NOMO-1 (cell line): ENCODE data around the gene TMED8.
"Not testable (repeated sequence)": the region's sequence is repeated elsewhere in the genome, so short reads cannot be mapped to it uniquely, and the experiment has no call there.

Source experiments
- DNase-seq, 2 experiments: peaks; one replicate each; lab custom pipeline; 2025; ENCODE audit not compliant: unreplicated experiment in 2 of 2; lab: John Stamatoyannopoulos, UW

The TMED8 gene

DNA sequence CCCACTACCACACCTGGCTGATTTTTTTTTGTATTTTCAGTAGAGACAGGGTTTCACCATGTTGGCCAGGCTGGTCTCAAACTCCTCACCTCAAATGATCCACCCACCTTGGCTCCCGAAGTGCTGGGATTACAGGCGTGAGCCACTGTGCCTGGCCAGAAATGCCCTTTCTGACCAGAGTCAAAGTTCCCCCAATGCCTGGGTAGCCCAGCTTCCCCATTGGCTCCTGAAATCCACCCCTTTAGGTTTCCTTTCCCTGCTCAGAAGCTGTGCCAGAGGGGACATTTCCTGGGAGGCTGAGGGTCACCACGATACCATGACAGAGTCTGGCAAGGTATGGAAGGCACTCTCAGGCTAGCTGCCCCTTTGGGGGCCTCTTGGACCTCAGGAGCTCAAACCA is 52.6 kb downstream of the TMED8 start:
- no peak for DNase-seq

DNA sequence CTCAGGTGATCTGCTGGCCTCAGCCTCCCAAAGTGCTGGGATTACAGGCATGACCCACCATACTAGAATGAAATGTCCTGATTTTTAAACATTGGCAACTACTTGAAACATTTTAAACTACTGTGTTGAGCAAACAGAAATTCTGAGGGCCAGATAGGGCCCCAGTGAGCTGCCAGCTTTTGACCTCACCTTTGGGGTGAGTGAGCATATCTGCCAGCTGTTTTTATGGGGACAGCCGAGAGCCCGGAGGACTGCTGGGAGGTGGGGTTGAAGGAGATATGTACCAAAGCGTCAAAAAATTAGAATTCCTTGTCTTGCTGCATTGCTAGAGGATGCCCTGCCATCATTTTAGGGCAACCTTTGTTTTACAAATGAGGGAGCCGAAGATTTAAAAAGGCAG is 53.3 kb downstream of the TMED8 start:
- DNase-seq: no peak

DNA sequence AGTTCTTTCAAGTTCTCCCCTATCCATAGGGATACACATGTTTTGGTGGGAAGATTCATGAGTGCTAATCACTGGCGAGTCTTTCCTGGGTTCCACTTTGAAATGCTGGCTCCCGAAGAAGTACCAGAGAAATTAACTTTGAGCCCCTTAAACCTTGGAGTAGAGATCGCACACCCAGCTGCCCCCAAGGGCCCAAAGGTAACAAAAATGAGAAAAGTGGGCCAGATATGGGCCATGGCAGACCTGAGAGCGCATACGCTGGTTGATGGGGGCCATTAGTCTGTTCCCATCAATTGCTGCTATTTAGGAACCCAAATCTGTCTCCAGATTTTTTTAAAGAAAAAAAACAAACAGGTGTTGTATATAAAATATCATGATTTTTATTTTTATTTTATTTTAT is 53.9 kb downstream of the TMED8 start:
- DNase-seq: no peak

DNA sequence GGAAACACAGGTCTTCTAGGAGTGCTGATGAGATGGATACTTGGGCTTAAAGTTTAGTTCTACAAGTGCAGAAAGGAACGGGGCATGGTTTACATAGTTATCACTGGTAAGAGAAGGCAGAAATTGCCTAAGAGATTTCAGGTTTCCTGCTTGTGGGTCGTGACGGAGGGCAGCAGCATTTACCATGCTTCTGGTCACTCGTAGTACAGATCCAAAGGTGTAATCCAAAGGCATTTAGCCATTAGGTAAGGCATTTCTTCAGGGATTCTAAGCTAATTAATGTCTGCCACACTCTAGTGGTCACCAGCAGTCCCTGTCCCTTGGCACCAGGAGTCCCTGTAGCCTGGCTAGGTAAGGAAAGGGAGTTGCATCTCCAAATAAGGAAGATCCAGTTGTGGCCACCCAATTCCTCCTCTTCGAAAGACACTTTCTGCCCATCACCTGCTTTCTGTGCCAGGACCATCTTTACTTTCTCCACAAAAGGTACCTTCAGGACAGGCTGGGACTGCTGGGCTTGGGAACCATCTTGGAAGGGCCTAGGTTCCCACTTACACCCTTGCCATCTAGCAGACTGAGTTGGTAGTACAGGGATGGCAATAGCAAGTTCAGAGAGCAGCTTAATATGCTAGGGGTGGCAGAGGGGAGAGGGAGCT is 54.5 kb downstream of the TMED8 start:
- peak in 1 of 2 experiments; percentile 20 for DNase-seq

DNA sequence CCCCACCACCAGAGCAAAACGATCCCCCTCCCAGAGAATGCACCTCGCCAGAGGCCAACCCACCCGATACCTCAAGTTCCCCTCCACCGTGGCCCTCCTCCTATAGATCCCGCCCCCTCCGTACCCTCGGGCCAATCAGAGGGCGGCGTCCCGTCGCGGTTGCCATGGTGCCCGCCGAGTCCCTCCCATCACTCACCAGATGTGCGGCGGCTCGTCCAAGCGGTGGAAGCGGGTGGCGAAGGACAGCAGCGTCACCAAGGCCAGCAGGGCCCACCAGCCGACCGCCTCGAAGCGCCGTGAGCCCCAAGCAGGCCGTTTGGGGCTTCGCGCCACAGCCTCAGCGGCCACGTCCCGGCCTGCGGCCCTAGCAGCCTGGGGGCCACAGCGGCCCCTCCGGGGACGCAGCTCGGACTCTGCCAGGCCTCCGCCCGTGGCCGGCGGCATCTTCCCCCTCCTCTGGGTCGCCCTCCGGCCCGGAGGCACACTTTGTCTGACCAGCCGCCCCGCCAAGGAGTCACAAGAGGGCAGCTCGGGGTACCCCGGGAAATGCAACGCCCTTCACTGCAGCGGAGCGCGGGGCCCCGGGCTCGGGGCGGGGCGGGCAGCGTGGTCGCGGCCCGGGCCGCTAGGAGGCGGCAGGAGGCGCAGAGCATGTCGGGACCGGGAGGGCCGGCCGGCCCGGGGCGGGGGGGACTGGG is 56.5 kb downstream of the TMED8 start, which contains the start of gene POMT2:
Gene POMT2 (minus strand): TSS at position 646 of the 698 bp plus-strand sequence. CDS start 202 bp downstream, at position 444.
- peak; percentile 90 for DNase-seq

DNA sequence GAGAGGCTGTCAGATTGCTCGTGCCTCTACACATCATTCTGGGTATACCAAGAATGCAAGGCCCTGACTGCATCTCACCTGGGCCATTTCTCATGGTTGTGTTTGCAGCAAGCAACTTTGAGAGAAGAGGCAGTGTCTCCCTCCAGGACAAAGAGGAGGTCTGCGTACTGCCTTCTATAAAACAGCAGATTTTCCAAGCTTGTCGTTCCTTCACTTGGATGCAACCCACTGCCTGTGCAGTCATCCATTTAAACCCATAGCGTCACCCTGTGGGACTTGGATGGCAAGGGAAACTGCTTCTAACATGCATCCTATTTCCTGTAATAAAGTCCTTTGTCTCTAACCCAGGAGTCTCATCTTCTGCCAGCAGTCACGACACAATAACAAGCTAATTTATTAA is 57.5 kb downstream of the TMED8 start:
- DNase-seq: no peak

DNA sequence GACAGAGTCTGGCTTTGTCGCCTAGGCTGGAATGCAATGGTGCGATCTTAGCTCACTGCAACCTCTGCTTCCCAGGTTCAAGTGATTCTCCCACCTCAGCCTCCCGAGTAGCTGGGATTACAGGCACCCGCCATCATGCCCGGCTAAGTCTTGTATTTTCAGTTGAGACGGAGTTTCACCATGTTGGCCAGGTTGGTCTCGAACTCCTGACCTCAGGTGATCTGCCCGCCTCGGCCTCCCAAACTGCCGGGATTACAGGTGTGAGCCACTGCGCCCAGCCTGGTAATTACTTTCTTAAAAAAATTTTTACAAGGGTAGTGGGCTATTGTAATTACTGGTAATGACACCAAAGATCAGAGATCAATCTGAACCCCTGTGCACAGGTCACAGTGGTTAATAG is 58.1 kb downstream of the TMED8 start:
- not testable (repeated sequence) for DNase-seq

DNA sequence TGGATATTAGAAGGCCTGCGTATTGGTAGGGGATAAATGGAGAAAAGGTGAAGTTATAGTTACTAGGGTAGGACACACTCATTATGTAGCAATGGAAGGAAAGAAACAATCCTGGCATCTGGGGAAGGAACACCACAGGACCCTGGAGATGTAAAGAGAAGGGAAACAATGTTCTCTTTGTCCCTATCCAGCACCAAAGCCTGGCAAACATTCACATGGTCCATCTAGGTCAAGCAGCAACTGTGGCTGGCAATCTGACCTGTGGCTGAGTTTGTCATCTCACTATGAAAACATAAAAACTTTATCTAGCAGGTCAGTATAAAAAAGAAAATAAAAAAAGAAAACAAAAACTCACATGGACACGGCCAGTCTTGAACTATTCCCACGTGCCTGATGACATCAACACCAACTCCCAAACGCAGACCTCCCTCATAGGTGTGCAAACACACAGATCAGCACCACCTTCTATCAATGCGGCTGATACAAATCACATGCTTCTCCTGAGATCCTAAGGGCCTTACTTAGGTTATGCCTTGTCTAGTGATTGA is 58.8 kb downstream of the TMED8 start:
- DNase-seq: no peak

DNA sequence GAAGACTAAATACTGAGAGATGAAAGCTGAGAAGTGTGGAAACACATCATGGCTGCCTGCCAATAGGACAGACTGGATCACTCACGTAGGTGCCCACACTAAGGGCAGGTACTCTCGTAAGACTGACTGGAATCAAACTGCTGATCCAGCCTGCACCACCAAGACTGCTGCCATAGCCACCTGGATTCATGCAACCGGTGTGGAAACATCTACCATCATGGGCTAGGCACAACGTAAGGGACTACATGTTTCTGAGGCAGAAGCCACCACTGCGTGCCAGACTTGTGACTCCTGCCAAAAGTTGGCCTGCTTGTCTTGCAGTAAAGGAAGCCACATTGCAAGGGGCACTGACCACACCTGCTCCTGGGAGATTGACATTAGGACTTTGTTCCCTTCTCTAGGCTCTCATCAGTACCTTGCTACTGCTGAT is 60.0 kb downstream of the TMED8 start:
- no peak for DNase-seq

DNA sequence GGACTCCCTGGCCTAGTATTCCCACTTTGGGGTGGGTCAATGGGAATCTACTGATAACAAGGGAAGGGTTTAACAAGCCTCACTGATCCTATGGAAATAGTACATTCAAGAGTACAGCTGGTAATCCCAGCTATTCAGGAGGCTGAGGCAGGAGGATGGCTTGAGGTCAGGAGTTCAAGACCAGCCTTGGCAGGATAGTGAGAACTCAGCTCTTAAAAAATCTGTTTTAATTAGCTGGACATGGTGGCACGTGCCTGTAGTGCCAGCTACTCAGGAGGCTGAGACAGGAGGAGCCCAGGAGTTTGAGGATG is 60.7 kb downstream of the TMED8 start:
- DNase-seq: no peak

DNA sequence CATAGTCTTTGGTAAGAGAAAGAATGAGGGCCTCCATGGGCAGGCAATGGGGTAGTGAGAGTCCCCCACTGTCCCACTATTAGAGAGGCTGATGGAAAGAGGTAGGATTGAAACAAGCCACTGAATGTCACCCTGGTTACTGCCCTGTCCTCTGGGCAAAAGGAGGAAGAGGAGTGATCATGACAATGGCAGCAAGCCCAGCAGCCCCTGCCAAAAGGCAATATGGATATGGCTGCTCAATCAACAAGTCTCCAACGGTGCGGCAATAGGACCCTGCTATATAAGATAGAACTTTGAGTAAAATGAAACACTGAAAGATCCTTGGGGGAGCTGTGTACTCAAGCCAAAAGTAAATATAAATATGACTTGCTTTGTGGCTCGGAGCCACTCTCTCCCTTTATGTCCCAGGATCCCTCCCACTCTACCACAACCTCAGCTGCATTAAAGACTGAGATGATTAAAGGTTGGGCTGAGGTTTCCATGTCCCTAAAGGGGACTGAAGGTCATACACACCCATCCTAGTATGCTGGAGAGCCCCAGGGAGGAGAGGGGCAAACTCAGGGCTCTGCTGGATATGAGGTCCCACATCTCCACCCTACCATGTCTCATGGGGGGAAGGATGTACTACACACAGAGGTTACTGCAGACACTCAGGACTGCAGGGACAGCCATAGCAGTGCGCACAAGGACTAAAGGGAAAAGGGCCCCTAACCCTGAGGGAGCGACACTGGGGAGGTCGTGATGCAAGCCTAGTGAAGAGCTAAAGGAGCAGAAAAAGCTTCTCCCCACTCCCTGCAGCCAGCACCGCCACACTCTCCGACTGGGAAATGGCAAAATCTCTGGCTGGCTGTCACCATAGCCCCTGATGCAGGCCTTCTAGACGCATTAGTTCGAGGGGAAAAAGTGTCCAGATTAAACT is 62.1 kb downstream of the TMED8 start:
- no peak for DNase-seq

DNA sequence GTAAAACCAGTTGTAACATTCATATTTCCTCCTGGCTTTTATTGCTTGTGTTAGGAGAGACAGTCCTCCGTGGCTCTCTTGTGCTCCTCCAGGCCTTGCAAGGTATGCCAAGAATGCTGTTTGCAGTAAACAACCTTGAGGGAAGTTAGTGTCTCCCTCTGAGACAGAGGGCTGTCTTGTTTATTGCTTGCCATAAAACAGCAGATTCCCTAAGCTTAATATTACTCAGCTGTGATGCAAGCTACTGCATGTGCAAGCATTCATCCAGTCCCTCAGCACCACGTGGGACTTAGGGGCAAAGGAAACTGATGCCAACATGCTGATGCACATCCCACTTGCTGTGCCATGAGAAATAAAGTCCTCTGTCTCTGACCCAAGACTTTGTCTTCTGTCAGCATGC is 62.9 kb downstream of the TMED8 start:
- DNase-seq: no peak

DNA sequence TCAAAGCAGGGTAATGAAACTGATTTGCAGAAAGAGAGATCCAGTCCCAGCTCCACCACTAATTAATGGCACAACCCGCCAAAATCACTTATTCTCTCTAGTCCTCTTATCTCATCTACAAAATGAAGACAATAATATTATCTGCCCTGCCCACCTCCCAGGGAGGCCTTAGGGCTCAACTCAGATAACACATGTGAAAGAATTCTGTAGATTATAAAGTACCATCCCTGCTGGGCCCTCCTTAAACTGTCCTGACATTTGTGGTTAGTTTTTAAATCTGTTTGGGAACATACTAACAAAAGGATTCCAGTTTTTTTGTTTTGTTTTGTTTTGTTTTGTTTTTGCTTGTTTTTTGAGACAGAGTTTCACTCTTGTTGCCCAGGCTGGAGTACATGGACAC is 63.5 kb downstream of the TMED8 start:
- no peak for DNase-seq

DNA sequence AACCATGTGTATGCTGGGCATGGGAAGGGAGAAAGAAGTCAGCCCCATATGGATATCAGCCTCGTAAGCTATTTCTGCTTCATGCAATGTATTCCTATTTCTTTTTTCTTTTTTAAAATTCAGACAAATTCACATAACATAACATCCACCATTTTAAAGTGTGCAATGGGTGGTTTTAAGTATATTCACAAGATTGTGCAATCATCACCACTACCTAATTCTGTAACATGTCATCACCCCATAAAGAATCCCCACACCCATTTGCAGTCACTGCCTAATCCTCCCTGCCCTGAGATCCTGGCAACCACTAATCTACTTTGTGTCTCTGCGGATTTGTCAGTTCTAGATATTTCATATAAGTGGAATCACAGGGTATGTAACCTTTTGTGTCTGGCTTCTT is 65.7 kb downstream of the TMED8 start:
- DNase-seq: peak in 1 of 2 experiments; percentile 54

DNA sequence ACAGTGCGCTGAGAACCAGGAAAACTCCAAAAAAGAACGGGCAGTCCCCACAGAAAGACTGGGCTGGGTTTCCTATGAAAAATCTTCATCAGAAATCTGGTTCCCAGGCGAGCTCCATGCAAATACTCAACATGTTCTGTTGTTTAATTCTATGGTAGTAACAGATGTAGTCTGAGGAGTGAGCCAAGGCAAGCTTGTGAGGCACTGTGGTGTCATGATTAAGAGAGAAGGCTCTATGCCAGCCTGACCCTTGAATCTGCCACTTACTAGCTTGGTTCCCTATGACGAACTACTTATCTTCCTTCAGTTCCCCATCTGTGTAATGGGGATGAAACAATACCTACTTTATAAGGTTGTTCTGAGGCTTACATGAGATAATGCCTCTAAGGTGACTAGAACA is 66.9 kb downstream of the TMED8 start:
- DNase-seq: no peak

DNA sequence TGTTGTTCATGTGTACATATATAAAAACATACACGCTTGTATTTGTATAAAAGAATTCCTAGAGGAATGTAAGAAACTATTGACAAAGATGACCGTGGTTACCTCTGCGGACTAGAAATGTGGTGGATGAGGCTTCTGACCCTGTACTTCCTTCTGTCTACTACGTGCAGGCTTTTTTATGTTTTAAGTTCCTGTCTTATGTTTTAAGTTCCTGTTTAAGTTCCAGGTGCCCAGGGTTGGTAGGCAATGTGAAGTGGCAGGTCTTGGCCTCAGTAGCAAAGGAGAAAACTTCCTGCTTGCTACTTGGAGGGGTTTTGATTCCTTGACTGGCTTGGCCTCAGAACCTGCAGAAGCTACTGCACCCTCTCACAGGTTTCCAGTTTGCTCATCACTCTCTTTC is 67.8 kb downstream of the TMED8 start:
- peak; percentile 54 to 77 for DNase-seq

DNA sequence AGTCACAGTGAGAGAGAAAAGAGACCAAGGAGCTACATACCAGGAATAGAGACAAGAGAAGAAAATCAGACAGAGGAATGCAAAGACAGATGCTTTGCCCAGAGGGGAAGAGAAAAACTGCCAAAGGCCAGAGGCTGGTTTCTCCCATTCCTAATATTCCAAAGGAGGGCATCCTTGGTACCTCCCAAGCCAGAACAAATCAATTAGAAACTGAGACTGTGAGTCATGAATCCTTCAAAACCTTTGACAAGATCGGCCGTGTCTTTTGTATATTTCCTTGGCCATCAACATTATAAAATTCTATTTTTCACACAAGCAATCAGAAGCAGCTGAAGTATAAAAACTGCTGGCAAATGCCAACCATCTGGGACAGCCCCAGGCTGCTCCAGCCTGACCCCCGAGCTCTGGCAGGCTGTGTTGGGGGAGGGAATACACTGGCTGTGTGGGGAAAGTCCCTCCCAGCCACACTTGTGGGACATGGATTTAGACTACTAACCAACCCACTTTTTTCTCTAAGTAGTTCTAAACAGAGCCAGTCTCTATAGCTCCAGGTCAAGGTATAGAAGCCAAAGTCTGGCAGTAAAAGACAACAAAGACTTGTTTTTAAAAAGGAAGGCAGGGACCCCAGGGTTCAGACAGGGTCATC is 69.9 kb downstream of the TMED8 start:
- DNase-seq: no peak

DNA sequence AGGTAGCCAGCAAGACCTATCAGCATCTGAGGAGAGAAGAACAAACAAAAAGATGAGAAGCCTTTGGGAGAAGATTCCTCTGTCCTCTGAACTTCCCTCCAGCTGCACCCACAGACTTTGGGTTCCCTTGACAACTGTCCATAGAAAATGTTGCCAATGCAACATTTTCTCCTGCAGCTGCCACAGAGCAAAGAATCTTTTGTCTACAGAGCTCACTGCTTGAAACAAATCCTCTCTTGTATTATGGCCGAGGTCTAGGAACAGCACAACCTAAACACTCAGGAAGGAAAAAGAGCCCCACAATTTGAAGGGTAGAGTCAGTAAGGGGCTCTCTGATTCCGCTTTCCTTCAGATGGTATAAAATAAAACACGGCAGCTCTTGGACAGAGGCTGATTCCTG is 70.5 kb downstream of the TMED8 start:
- no peak for DNase-seq

DNA sequence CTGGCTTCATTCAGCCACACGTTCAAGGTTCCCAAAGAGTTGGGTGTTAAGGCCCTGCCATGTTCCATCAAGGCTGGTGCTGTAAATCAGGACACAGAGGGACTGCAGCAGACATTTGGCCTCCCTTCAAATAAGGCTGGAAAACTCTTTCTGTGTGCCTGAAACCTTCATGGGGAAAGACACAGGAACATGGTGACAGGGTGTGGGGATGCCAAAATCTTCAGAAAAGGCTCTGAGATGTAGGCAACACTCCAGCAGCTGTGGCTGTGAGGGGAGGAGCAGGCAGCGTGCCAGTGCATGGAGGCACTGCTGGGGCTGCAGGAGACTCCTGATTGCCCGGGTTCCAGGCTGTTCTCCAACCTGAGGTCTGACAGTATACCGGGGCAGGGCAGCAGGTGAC is 71.2 kb downstream of the TMED8 start:
- DNase-seq: no peak

DNA sequence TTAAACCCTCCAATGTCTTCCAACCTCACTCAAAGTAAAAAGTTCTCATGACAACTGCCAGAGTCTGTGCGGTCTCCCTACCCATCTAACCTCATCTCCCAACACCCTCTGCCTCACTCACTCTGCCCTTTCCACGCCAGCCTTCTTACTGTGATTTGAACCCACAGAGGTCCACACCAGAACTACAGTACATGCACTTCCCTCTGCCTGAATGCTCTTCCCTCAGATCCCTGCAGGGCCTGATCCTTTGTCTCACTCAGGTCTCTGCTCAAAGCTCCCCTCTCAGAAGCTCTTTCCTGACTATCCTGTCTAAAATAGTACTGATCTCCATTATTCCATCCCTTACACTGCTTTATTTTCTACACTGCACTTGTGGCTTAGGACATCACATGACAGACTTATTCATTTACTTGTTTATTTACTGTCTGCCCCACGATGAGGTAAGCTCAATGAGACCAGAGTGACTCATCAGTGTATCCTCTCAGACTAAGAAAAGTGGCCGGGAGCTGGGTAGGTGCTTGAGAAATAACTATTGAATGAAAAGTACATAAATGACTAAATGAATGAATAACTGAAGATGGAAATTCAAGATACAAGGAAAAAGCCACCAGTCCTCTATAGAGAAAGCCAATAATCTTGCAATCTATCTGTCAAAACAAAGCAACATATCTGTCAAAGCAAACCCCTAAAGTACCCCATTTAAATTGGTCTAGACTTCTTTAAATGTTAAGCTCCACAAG is 73.3 kb downstream of the TMED8 start:
- peak; percentile 11 to 42 for DNase-seq
